NCI-H69 (cell line): Measurements from ENCODE around the gene GLRA1.
A peak's percentile ranks its signal among the peaks of the same experiment; 100 is the strongest.
"Not testable (repeated sequence)": the region's sequence is repeated elsewhere in the genome, so short reads cannot be mapped to it uniquely, and the experiment has no call there.

Experiments used
- DNase-seq: peaks from one replicate; lab custom pipeline; 2025; lab: John Stamatoyannopoulos, UW

GLRA1 gene

GRCh38 chr5:151881621-151882225 lies 42.9 kb downstream of the GLRA1 start:
- DNase-seq, result no peak

GRCh38 chr5:151880324-151880723 lies 44.3 kb downstream of the GLRA1 start:
- peak; percentile 29 for DNase-seq

- no peak for DNase-seq
Measured at GRCh38 chr5:151873701-151874100, 51.0 kb downstream of the GLRA1 start.

- DNase-seq, result no peak
Measured at GRCh38 chr5:151872701-151873100, 52.0 kb downstream of the GLRA1 start.

GRCh38 chr5:151870820-151871219 lies 53.8 kb downstream of the GLRA1 start:
- no peak for DNase-seq

- DNase-seq, result no peak
Measured at GRCh38 chr5:151870271-151870670, 54.4 kb downstream of the GLRA1 start.

GRCh38 chr5:151869843-151870242 lies 54.8 kb downstream of the GLRA1 start:
- DNase-seq, result no peak

- no peak for DNase-seq
Measured at GRCh38 chr5:151868451-151868850, 56.2 kb downstream of the GLRA1 start.

- DNase-seq, result no peak
Measured at GRCh38 chr5:151864061-151864748, 60.4 kb downstream of the GLRA1 start.

- DNase-seq, result no peak
Measured at GRCh38 chr5:151863566-151863965, 61.1 kb downstream of the GLRA1 start.

- DNase-seq, result no peak
Measured at GRCh38 chr5:151862811-151863472, 61.7 kb downstream of the GLRA1 start.

- DNase-seq, result not testable (repeated sequence)
Measured at GRCh38 chr5:151860867-151861266, 63.8 kb downstream of the GLRA1 start.

GRCh38 chr5:151856861-151857260 lies 67.8 kb downstream of the GLRA1 start:
- DNase-seq, result no peak

GRCh38 chr5:151855701-151856100 lies 69.0 kb downstream of the GLRA1 start:
- DNase-seq, result no peak

- DNase-seq, result no peak
Measured at GRCh38 chr5:151847871-151848270, 76.8 kb downstream of the GLRA1 start.

- no peak for DNase-seq
Measured at GRCh38 chr5:151846765-151847164, 77.9 kb downstream of the GLRA1 start.

- DNase-seq, result not testable (repeated sequence)
Measured at GRCh38 chr5:151832843-151833242, 91.8 kb downstream of the GLRA1 start.

- DNase-seq, result no peak
Measured at GRCh38 chr5:151829370-151829769, 95.3 kb downstream of the GLRA1 start.

- peak; percentile 73 for DNase-seq
Measured at GRCh38 chr5:151825445-151825844, 99.2 kb downstream of the GLRA1 start.

- DNase-seq, result no peak
Measured at GRCh38 chr5:151822141-151822540, 102.5 kb downstream of the GLRA1 start.

- peak; percentile 87 for DNase-seq
Measured at GRCh38 chr5:151820903-151821302, 103.7 kb downstream of the GLRA1 start.

GRCh38 chr5:151820271-151820670 lies 104.4 kb downstream of the GLRA1 start:
- DNase-seq, result no peak

- peak; percentile 35 for DNase-seq
Measured at GRCh38 chr5:151819830-151820229, 104.8 kb downstream of the GLRA1 start.
